22Rv1 (cell line): Measurements from ENCODE around the gene TMEM35B.
"Not testable (repeated sequence)": the region's sequence is repeated elsewhere in the genome, so short reads cannot be mapped to it uniquely, and the experiment has no call there.

Experiments
- ZFX ChIP-seq: fragments of 450-650 bp; IDR thresholded peaks from 2 replicates; pipeline ENCODE4 v1.6.1; 2017; ENCODE audit warnings: antibody characterized with exemption, borderline replicate concordance
- TF ChIP-seq, protein P1 (sequence below): fragments of 450-650 bp; IDR thresholded peaks from 2 replicates; pipeline ENCODE4 v1.5.1; 2017; ENCODE audit warnings: mild to moderate bottlenecking

GRCh38 chr1:34968297-34968696 lies 16.9 kb downstream of the TMEM35B start:
- TF ChIP-seq, protein P1, sequence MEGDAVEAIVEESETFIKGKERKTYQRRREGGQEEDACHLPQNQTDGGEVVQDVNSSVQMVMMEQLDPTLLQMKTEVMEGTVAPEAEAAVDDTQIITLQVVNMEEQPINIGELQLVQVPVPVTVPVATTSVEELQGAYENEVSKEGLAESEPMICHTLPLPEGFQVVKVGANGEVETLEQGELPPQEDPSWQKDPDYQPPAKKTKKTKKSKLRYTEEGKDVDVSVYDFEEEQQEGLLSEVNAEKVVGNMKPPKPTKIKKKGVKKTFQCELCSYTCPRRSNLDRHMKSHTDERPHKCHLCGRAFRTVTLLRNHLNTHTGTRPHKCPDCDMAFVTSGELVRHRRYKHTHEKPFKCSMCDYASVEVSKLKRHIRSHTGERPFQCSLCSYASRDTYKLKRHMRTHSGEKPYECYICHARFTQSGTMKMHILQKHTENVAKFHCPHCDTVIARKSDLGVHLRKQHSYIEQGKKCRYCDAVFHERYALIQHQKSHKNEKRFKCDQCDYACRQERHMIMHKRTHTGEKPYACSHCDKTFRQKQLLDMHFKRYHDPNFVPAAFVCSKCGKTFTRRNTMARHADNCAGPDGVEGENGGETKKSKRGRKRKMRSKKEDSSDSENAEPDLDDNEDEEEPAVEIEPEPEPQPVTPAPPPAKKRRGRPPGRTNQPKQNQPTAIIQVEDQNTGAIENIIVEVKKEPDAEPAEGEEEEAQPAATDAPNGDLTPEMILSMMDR: not testable (repeated sequence)
- TF ChIP-seq ZFX: not testable (repeated sequence)
